ENCODE results near the gene TBCA.

GRCh38 chr5:77772729-77773128 lies 3.4 kb downstream of the TBCA start:
- TF ChIP-seq CTCF (IDR thresholded peaks at IDR 0.05) (no peak), POLR2AphosphoS5 (IDR thresholded peaks at IDR 0.05) (no peak)
